ENCODE results near the gene VPS13D.

GRCh38 chr1:12439073-12439472 lies 209.2 kb downstream of the VPS13D start:
- TF ChIP-seq, protein P1, sequence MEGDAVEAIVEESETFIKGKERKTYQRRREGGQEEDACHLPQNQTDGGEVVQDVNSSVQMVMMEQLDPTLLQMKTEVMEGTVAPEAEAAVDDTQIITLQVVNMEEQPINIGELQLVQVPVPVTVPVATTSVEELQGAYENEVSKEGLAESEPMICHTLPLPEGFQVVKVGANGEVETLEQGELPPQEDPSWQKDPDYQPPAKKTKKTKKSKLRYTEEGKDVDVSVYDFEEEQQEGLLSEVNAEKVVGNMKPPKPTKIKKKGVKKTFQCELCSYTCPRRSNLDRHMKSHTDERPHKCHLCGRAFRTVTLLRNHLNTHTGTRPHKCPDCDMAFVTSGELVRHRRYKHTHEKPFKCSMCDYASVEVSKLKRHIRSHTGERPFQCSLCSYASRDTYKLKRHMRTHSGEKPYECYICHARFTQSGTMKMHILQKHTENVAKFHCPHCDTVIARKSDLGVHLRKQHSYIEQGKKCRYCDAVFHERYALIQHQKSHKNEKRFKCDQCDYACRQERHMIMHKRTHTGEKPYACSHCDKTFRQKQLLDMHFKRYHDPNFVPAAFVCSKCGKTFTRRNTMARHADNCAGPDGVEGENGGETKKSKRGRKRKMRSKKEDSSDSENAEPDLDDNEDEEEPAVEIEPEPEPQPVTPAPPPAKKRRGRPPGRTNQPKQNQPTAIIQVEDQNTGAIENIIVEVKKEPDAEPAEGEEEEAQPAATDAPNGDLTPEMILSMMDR (IDR thresholded peaks at IDR 0.05) = no peak
- no peak for TF ChIP-seq POLR2A (IDR thresholded peaks at IDR 0.05)
- TF ChIP-seq POLR2AphosphoS5 (IDR thresholded peaks at IDR 0.05) = no peak
- TF ChIP-seq EP300 (IDR thresholded peaks at IDR 0.05) = no peak
